Common myeloid progenitor, CD34-positive (primary cell): ENCODE results near the gene SLAMF6.
"Not testable (repeated sequence)": the region's sequence is repeated elsewhere in the genome, so short reads cannot be mapped to it uniquely, and the experiment has no call there.

ENCODE experiments used
- CTCF ChIA-PET: fragments of 350-600 bp; sonication (Branson Sonifier 250); formaldehyde crosslinking; loops from one replicate; lab custom pipeline; 2021; ENCODE audit warnings: antibody characterized with exemption; lab: Charles Lee
- POLR2A ChIA-PET: fragments of 350-600 bp; sonication (Branson Sonifier 250); formaldehyde crosslinking; loops from one replicate; lab custom pipeline; 2021; ENCODE audit warnings: antibody characterized with exemption; lab: Charles Lee
- DNase-seq, 3 donors: peaks; one replicate each; pipeline versions ENCODE4 v3.0.0 to v3.0.0-alpha.2; 2013
- H3K27ac ChIP-seq, 2 experiments: 1 replicate in 1 of 2; 2 replicates in 1 of 2; pipeline ENCODE4 v1.7.0; 2013; ENCODE audit warnings: inconsistent platforms in 2 of 2, low read length in 2 of 2, mild to moderate bottlenecking in 2 of 2, low read depth in 1 of 2, moderate library complexity in 1 of 2; ENCODE audit not compliant: severe bottlenecking in 2 of 2, insufficient read depth in 1 of 2, poor library complexity in 1 of 2
- H3K27me3 ChIP-seq, 5 experiments: replicated peaks in 2 of 5; 1 replicate in 3 of 5; 2 replicates in 2 of 5; pipeline versions ENCODE4 v1.6.1 to v1.7.0; 2013; ENCODE audit warnings: low read length in 4 of 5, mild to moderate bottlenecking in 2 of 5, moderate library complexity in 2 of 5, inconsistent platforms in 1 of 5; ENCODE audit not compliant: insufficient read depth in 5 of 5, control insufficient read depth in 4 of 5
- H3K36me3 ChIP-seq, 4 experiments: 1 replicate in 2 of 4; 2 replicates in 2 of 4; pipeline versions ENCODE4 v1.6.1 to v1.7.0; 2013; ENCODE audit warnings: low read length in 3 of 4, control low read depth in 1 of 4, mild to moderate bottlenecking in 1 of 4; ENCODE audit not compliant: control insufficient read depth in 4 of 4, insufficient read depth in 4 of 4
- H3K4me1 ChIP-seq, 4 experiments: 1 replicate in 3 of 4; 2 replicates in 1 of 4; pipeline versions ENCODE4 v1.6.1 to v1.7.1; 2013; ENCODE audit warnings: low read length in 3 of 4, mild to moderate bottlenecking in 3 of 4, control low read depth in 1 of 4, inconsistent platforms in 1 of 4, moderate library complexity in 1 of 4; ENCODE audit not compliant: control insufficient read depth in 4 of 4, insufficient read depth in 4 of 4; ENCODE audit errors: control extremely low read depth in 1 of 4
- H3K4me3 ChIP-seq, 7 experiments: 1 replicate in 4 of 7; 2 replicates in 3 of 7; pipeline versions ENCODE4 v1.5.1 to v1.7.0; 2013; ENCODE audit warnings: mild to moderate bottlenecking in 7 of 7, low read length in 6 of 7, moderate library complexity in 6 of 7, inconsistent platforms in 2 of 7, low read depth in 2 of 7, control low read depth in 1 of 7; ENCODE audit not compliant: insufficient read depth in 4 of 7, control insufficient read depth in 1 of 7; ENCODE audit errors: extremely low read depth in 1 of 7
- H3K9me3 ChIP-seq, 5 experiments: 1 replicate in 4 of 5; 2 replicates in 1 of 5; pipeline versions ENCODE4 v1.6.1 to v1.7.1; 2013; ENCODE audit warnings: low read length in 4 of 5, mild to moderate bottlenecking in 2 of 5, inconsistent platforms in 1 of 5, low read depth in 1 of 5, moderate library complexity in 1 of 5; ENCODE audit not compliant: control insufficient read depth in 4 of 5, insufficient read depth in 2 of 5; ENCODE audit errors: control extremely low read depth in 1 of 5
- WGBS: methylation state at CpG from one replicate; pipeline ENCODE4 v1.1.5; 2013; ENCODE audit not compliant: insufficient coverage; 5-methylcytosine and 5-hydroxymethylcytosine counted together

Gene SLAMF6

DNA sequence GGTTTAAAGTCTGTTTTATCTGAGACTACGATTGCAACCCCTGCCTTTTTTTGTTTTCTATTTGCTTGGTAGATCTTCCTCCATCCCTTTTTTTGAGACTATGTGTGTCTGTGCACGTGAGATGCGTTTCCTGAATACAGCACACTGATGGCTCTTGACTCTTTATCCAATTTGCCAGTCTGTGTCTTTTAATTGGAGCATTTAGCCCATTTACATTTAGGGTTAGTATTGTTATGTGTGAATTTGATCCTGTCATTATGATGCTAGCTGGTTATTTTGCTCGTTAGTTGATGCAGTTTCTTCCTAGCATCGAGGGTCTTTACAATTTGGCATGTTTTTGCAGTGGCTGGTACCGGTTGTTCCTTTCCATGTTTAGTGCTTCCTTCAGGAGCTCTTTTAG, 44.0 kb downstream of the SLAMF6 start:
- POLR2A ChIA-PET, CTCF ChIA-PET: not testable (repeated sequence)

DNA sequence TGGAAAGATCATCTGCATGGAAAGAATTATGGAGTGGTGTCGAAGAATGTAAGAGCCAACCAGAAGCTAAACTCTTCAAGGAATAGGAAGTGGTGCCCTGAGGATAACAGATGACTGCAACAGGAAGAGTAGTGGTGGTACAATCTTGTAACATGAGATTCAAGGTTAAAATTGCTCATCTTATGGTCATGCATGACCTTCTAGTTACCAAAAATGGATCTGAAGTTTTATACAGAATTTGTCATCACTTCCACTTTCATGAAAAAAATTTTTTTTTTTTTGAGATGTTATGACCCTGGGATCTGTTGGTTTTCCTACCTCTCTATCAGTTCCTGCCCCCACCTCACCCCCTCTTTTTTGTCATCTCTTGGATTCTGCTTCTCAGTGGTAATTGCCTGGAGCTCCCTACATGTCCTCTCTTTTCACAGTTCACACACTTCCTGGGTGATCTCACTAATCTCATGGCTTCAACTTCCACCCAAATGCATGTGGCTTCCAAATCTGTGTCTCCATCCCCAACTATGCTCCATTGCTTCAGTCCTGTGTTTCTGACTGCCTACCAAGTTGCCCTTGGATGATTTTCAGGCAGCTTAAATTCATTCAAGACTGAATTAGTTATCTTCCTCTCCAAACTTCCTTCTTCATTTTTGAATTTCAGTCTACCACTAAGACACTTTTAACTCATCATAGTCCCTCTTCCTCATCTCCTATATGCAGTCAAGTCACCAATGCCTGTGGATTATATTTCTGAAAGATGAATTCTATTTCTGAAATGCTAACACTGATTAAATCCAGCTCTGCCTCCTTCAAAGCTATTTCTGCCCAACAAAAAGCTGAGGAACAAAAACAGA, 48.4 kb downstream of the SLAMF6 start:
- Histone ChIP-seq H3K27ac (no peak overlapping the region), H3K36me3 (no peaks in the 10 kb centered on the region), H3K9me3 (no peaks in the 10 kb centered on the region), H3K27me3 (no peaks in the 10 kb centered on the region), H3K4me3 (no peak overlapping the region), H3K4me1 (peaks cover 4 to 17% (median 6%) of the 10 kb centered on the region in 4 experiments)
- ChIA-PET POLR2A (no interaction called here), CTCF (interaction anchor here (1.2 to 1.4 kb wide), 2 partner anchors 9 to 46 kb away, joined by 3 read pairs; no protein-coding TSS in a partner anchor)
- 100% methylated on average over 1 of the region's 1 CpG for WGBS
- peak in 2 of 3 donors; percentile 31 to 40 for DNase-seq

More for the DNA sequence above, 44.0 kb downstream of the SLAMF6 start:
- not testable (repeated sequence) for H3K27me3 ChIP-seq, H3K27ac ChIP-seq, H3K4me1 ChIP-seq, H3K4me3 ChIP-seq, H3K9me3 ChIP-seq, DNase-seq, H3K36me3 ChIP-seq
- 100% methylated on average over 1 of the region's 6 CpGs for WGBS

GRCh38 chr1:160472112-160472511, 50.9 kb downstream of the SLAMF6 start:
- ChIA-PET POLR2A (no interaction called here), CTCF (no interaction called here)

DNA sequence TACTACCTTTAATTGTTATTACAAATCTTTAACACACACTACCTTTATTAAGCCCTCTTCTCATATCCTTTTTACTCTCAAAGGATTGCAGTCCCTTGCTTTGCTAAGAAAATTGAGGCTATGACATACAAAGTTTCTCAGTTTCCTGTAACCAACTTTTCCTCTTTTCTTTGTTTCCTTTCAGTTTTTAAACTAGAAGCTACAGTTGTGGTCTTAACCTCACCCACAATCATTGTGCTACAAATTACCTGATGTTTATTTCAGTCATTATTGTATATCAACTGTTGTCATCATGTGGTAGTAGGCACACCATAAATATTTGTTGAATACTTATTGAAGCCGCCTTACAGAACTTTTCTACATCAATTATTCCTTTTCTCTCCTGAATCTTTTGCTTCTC, 51.8 kb downstream of the SLAMF6 start:
- Histone ChIP-seq H3K27me3 (no peaks in the 10 kb centered on the region), H3K36me3 (no peaks in the 10 kb centered on the region), H3K4me1 (peaks cover 4 to 22% (median 6%) of the 10 kb centered on the region in 4 experiments), H3K4me3 (no peak overlapping the region), H3K27ac (no peak overlapping the region), H3K9me3 (no peaks in the 10 kb centered on the region)
- peak in 2 of 3 donors; percentile 36 to 39 for DNase-seq
- ChIA-PET CTCF (interaction anchor here (1.3 kb wide), 1 partner anchor 70 kb away, joined by 3 read pairs; no protein-coding TSS in a partner anchor), POLR2A (interaction anchor here (0.5 kb wide), 1 partner anchor 397 kb away, joined by 4 read pairs; no protein-coding TSS in a partner anchor)
- WGBS = no CpG with 5 or more reads among the region's 1 CpG

More at GRCh38 chr1:160472112-160472511, 50.9 kb downstream of the SLAMF6 start:
- H3K27ac ChIP-seq = no peak overlapping the region
- DNase-seq = no peak
- H3K9me3 ChIP-seq = no peaks in the 10 kb centered on the region
- no peak overlapping the region for H3K4me3 ChIP-seq
- H3K4me1 ChIP-seq = peaks cover 4 to 19% (median 6%) of the 10 kb centered on the region in 4 experiments
- H3K27me3 ChIP-seq = no peaks in the 10 kb centered on the region
- 100% methylated on average over 2 of the region's 3 CpGs for WGBS
- no peaks in the 10 kb centered on the region for H3K36me3 ChIP-seq

DNA sequence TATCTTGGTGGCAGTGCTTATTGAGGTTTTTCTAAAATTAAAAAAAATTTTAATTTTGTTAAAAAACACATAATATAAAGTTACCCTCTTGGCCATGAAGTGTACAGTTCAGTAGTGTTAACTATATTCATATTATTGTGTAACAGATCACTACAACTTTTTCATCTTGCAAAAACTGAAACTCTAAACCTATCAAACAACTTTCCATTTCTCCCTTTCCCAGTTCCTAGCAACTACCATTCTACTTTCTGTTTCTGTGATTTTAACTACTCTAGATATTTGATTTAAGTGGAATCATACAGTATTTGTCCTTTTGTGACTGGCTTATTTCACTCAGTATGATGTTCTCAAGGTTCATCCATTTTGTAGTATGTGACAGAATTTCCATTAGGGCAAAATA, 55.5 kb downstream of the SLAMF6 start:
- Histone ChIP-seq H3K4me3 (no peak overlapping the region), H3K36me3 (no peaks in the 10 kb centered on the region), H3K4me1 (peaks cover 0 to 16% (median 2%) of the 10 kb centered on the region in 4 experiments), H3K27me3 (no peaks in the 10 kb centered on the region), H3K9me3 (no peaks in the 10 kb centered on the region), H3K27ac (no peak overlapping the region)
- POLR2A ChIA-PET = no interaction called here
- CTCF ChIA-PET = no interaction called here
- DNase-seq = no peak

GRCh38 chr1:160466961-160467360, 56.1 kb downstream of the SLAMF6 start:
- Histone ChIP-seq H3K27ac (no peak overlapping the region), H3K4me1 (peaks cover 0 to 16% (median 2%) of the 10 kb centered on the region in 4 experiments), H3K9me3 (no peaks in the 10 kb centered on the region), H3K36me3 (no peaks in the 10 kb centered on the region), H3K4me3 (no peak overlapping the region), H3K27me3 (no peaks in the 10 kb centered on the region)
- ChIA-PET CTCF (interaction anchor here (1.0 to 1.2 kb wide), 2 partner anchors 38 to 43 kb away, joined by 3 read pairs; no protein-coding TSS in a partner anchor), POLR2A (no interaction called here)
- 89% methylated on average over 2 of the region's 2 CpGs for WGBS
- peak in 1 of 3 donors; percentile 22 for DNase-seq

GRCh38 chr1:160465123-160465522, 57.9 kb downstream of the SLAMF6 start:
- ChIA-PET CTCF (interaction anchor here (0.9 kb wide), 1 partner anchor 26 kb away, joined by 3 read pairs; no protein-coding TSS in a partner anchor), POLR2A (no interaction called here)
- Histone ChIP-seq H3K4me1 (peaks cover 0 to 12% (median 8%) of the 10 kb centered on the region in 4 experiments), H3K27ac (no peak overlapping the region), H3K4me3 (no peak overlapping the region), H3K27me3 (no peaks in the 10 kb centered on the region), H3K36me3 (no peaks in the 10 kb centered on the region), H3K9me3 (no peaks in the 10 kb centered on the region)
- 97% methylated on average over 6 of the region's 6 CpGs for WGBS
- DNase-seq = no peak
